Activated CD4-positive, alpha-beta memory T cell treated with anti-CD3 and anti-CD28 coated beads, Interleukin-2, amount 10 ng/mL, durations not matched to agents 7 days and 5 days (primary cell): Measurements from ENCODE around the gene KATNAL1. TPM values are rescaled to one million over a fixed set of nuclear protein-coding genes. Genes with fewer than 3 reads are reported as not detected.

Source experiments
- CTCF ChIA-PET: fragments of 350-600 bp; sonication (Branson Sonifier 250); formaldehyde crosslinking; loops from one replicate; lab custom pipeline; 2021; ENCODE audit warnings: antibody characterized with exemption, inconsistent platforms; lab: Charles Lee
- POLR2A ChIA-PET: fragments of 350-600 bp; sonication (Branson Sonifier 250); formaldehyde crosslinking; loops from one replicate; lab custom pipeline; 2021; ENCODE audit warnings: antibody characterized with exemption; lab: Charles Lee
- DNase-seq: peaks from one replicate; pipeline ENCODE4 v3.0.0-alpha.2; 2020
- H3K27ac Mint-ChIP-seq: one replicate; pipeline ENCODE4 v1.8.0; 2021; ENCODE audit warnings: mild to moderate bottlenecking, mixed read lengths
- H3K27me3 Mint-ChIP-seq: one replicate; pipeline ENCODE4 v1.8.0; 2021; ENCODE audit warnings: mixed read lengths
- H3K36me3 Mint-ChIP-seq: one replicate; pipeline ENCODE4 v1.8.0; 2021; ENCODE audit warnings: low read depth, mixed read lengths
- H3K4me1 Mint-ChIP-seq: one replicate; pipeline ENCODE4 v1.8.0; 2021; ENCODE audit warnings: mixed read lengths
- H3K4me3 Mint-ChIP-seq: one replicate; pipeline ENCODE4 v1.8.0; 2021; ENCODE audit warnings: mild to moderate bottlenecking, mixed read lengths
- H3K9me3 Mint-ChIP-seq: one replicate; pipeline ENCODE4 v1.8.0; 2021; ENCODE audit warnings: mixed read lengths
- total RNA-seq, 2 experiments: library from RNA; stranded (reverse); gene quantifications; one replicate each; pipeline ENCODE4 v1.2.3, GENCODE V29; 2021

KATNAL1 gene
- total RNA-seq, 2 experiments from 2014 or later: 27.8 to 29.4 TPM

GRCh38 chr13:30165071-30165470 lies 142.3 kb downstream of the KATNAL1 start:
- POLR2A ChIA-PET: no interaction called here
- CTCF ChIA-PET: interaction anchor here (1.0 kb wide), 1 partner anchor 32 kb away, joined by 3 read pairs; no protein-coding TSS in a partner anchor
- no peak for DNase-seq
- H3K4me3 Mint-ChIP-seq: no peak overlapping the region
- peaks cover 4% of the 10 kb centered on the region for H3K9me3 Mint-ChIP-seq
- H3K27ac Mint-ChIP-seq: no peak overlapping the region
- H3K27me3 Mint-ChIP-seq: peaks cover 7% of the 10 kb centered on the region
- H3K36me3 Mint-ChIP-seq: no peaks in the 10 kb centered on the region
- peaks cover 11% of the 10 kb centered on the region for H3K4me1 Mint-ChIP-seq

DNA sequence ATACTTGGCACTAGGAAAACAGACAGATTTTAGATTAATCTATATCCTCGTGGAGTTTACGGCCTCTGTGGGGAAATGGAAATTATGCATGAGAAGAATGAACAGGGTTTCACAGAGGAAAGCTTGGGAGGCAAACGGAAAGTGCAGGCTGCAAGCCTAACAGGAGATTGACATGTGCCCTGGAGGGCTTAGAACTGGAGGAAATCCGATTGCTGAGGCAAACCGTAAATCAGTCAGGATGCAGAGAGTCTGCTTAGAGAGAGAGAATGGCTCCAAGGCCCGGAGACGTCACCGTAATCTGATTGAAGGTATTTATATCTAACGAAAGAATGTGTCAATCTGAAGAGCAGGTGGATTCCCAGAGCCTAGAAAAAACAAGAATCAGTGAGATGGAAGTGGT lies 143.2 kb downstream of the KATNAL1 start:
- Mint-ChIP-seq H3K4me1 (peaks cover 11% of the 10 kb centered on the region), H3K27me3 (peaks cover 7% of the 10 kb centered on the region), H3K36me3 (no peaks in the 10 kb centered on the region), H3K27ac (no peak overlapping the region), H3K4me3 (no peak overlapping the region), H3K9me3 (peaks cover 4% of the 10 kb centered on the region)
- CTCF ChIA-PET: interaction anchor here (1.0 kb wide), 1 partner anchor 31 kb away, joined by 3 read pairs; no protein-coding TSS in a partner anchor
- DNase-seq: no peak
- POLR2A ChIA-PET: no interaction called here

- POLR2A ChIA-PET: no interaction called here
Measured at GRCh38 chr13:30163441-30163840, 143.9 kb downstream of the KATNAL1 start.

GRCh38 chr13:30159446-30159839 lies 147.9 kb downstream of the KATNAL1 start:
- Mint-ChIP-seq H3K4me3 (no peak overlapping the region), H3K9me3 (peaks cover 4% of the 10 kb centered on the region), H3K36me3 (no peaks in the 10 kb centered on the region), H3K4me1 (peaks cover 50% of the 10 kb centered on the region), H3K27ac (no peak overlapping the region), H3K27me3 (peaks cover 2% of the 10 kb centered on the region)
- ChIA-PET CTCF (interaction anchor here (0.6 to 6.9 kb wide), 8 partner anchors 7 to 389 kb away, joined by 3 to 160 read pairs (median 10); no protein-coding TSS in a partner anchor), POLR2A (interaction anchor here (0.6 to 2.6 kb wide), 6 partner anchors 11 to 257 kb away, joined by 3 to 17 read pairs (median 4); no protein-coding TSS in a partner anchor)
- DNase-seq: peak; percentile 51

More at GRCh38 chr13:30163441-30163840, 143.9 kb downstream of the KATNAL1 start:
- H3K4me3 Mint-ChIP-seq: no peak overlapping the region
- peaks cover 7% of the 10 kb centered on the region for H3K27me3 Mint-ChIP-seq
- peaks cover 18% of the 10 kb centered on the region for H3K4me1 Mint-ChIP-seq
- peaks cover 4% of the 10 kb centered on the region for H3K9me3 Mint-ChIP-seq
- no peaks in the 10 kb centered on the region for H3K36me3 Mint-ChIP-seq
- CTCF ChIA-PET: interaction anchor here (1.5 kb wide), 1 partner anchor 31 kb away, joined by 9 read pairs; no protein-coding TSS in a partner anchor
- DNase-seq: no peak
- no peak overlapping the region for H3K27ac Mint-ChIP-seq

GRCh38 chr13:30158774-30159445 lies 148.4 kb downstream of the KATNAL1 start:
- peak; percentile 36 for DNase-seq
- Mint-ChIP-seq H3K4me1 (peaks cover 54% of the 10 kb centered on the region), H3K4me3 (no peak overlapping the region), H3K27me3 (peaks cover 2% of the 10 kb centered on the region), H3K9me3 (peaks cover 4% of the 10 kb centered on the region), H3K36me3 (no peaks in the 10 kb centered on the region), H3K27ac (no peak overlapping the region)
- CTCF ChIA-PET: interaction anchor here (0.6 to 6.9 kb wide), 9 partner anchors 8 to 388 kb away, joined by 3 to 160 read pairs (median 8); no protein-coding TSS in a partner anchor
- POLR2A ChIA-PET: interaction anchor here (0.6 to 2.6 kb wide), 8 partner anchors 11 to 256 kb away, joined by 3 to 17 read pairs (median 4); no protein-coding TSS in a partner anchor

- CTCF ChIA-PET: interaction anchor here (1.1 to 6.9 kb wide), 8 partner anchors 11 to 43 kb away, joined by 3 to 160 read pairs (median 10); no protein-coding TSS in a partner anchor
- Mint-ChIP-seq H3K27me3 (no peaks in the 10 kb centered on the region), H3K4me1 (peaks cover 58% of the 10 kb centered on the region), H3K9me3 (peaks cover 2% of the 10 kb centered on the region), H3K4me3 (no peak overlapping the region), H3K27ac (peak overlapping the region; percentile 22), H3K36me3 (no peaks in the 10 kb centered on the region)
- POLR2A ChIA-PET: interaction anchor here (0.7 to 2.6 kb wide), 8 partner anchors 9 to 309 kb away, joined by 3 to 17 read pairs (median 5); no protein-coding TSS in a partner anchor
- DNase-seq: no peak
Measured at GRCh38 chr13:30157616-30157993, 149.7 kb downstream of the KATNAL1 start.

DNA sequence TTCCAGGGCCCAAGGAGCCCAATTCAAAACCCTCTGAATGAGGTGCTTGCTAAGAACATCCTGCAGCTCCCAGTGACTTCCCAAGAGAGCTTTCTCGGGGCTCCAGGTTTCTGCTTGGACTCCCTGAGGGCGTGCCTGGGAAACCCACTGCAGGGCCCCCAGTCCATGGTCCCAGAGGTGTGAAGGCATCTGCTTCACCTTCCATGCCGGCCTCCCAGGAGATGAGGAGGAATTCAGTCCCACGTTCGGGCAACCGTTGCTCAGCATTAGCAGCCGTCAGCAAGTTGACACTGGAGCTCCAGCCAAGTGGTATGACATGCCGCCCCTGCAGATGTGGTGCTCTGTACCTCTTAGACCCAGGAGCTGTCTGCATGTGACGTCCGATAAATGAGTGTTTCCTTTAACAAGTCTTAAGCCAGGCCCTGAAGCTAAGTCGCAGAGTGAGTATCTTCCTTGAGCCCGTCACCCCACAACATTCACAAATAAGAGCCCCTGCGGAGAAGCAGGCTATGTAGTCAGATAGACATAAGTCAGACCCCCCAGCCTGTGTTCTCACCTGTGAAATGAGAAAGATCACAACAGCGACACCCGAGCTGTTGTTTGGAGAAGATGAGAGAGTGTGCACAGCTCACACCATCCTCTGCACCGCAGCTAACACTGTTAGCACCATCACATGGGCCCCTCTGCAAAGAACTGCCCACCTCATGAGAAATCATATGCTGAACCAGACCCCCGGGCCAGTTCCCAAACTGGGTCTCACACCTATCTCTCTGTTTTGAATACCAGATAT lies 150.3 kb downstream of the KATNAL1 start:
- Mint-ChIP-seq H3K27me3 (no peaks in the 10 kb centered on the region), H3K9me3 (no peaks in the 10 kb centered on the region), H3K27ac (peak overlapping the region; percentile 6), H3K4me3 (no peak overlapping the region), H3K4me1 (peaks cover 64% of the 10 kb centered on the region), H3K36me3 (no peaks in the 10 kb centered on the region)
- POLR2A ChIA-PET: interaction anchor here (0.9 to 2.6 kb wide), 5 partner anchors 9 to 309 kb away, joined by 3 to 17 read pairs (median 5); no protein-coding TSS in a partner anchor
- DNase-seq: no peak
- CTCF ChIA-PET: interaction anchor here (1.1 to 6.9 kb wide), 6 partner anchors 11 to 42 kb away, joined by 3 to 160 read pairs (median 16); no protein-coding TSS in a partner anchor

- Mint-ChIP-seq H3K4me3 (no peak overlapping the region), H3K27ac (no peak overlapping the region)
Measured at GRCh38 chr13:30156270-30156669, 151.1 kb downstream of the KATNAL1 start.

GRCh38 chr13:30154931-30155330 lies 152.4 kb downstream of the KATNAL1 start:
- Mint-ChIP-seq H3K9me3 (no peaks in the 10 kb centered on the region), H3K27ac (peak overlapping the region; percentile 3), H3K36me3 (no peaks in the 10 kb centered on the region), H3K4me1 (peaks cover 80% of the 10 kb centered on the region), H3K27me3 (no peaks in the 10 kb centered on the region), H3K4me3 (no peak overlapping the region)
- CTCF ChIA-PET: interaction anchor here (6.9 kb wide), 1 partner anchor 22 kb away, joined by 160 read pairs; no protein-coding TSS in a partner anchor
- DNase-seq: no peak
- POLR2A ChIA-PET: no interaction called here

More at GRCh38 chr13:30156270-30156669, 151.1 kb downstream of the KATNAL1 start:
- ChIA-PET CTCF (interaction anchor here (1.2 to 6.9 kb wide), 5 partner anchors 10 to 41 kb away, joined by 4 to 160 read pairs (median 26); no protein-coding TSS in a partner anchor), POLR2A (interaction anchor here (0.9 to 1.4 kb wide), 3 partner anchors 8 to 24 kb away, joined by 3 to 5 read pairs (median 4); no protein-coding TSS in a partner anchor)
- no peak for DNase-seq
- Mint-ChIP-seq H3K4me1 (peaks cover 71% of the 10 kb centered on the region), H3K36me3 (no peaks in the 10 kb centered on the region), H3K9me3 (no peaks in the 10 kb centered on the region), H3K27me3 (no peaks in the 10 kb centered on the region)

DNA sequence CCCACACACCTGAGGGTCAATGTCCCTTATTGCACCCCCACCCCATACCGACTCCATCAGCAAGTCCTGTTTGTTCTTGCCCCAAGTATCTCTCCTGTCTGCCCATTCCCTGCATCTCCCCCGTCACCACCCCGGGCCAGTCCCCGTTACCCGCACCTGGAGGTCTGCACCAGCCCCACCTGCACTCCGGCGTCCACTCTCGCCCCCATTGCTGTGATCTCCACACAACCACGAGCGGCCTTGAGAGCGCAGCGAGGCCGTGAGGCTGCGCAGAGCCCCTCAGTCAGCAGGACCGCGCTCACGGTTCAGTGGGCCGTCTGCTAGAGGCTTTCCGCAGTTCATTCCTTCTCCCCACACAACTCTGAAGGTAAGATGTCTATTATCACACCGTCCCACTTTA lies 152.8 kb downstream of the KATNAL1 start:
- CTCF ChIA-PET: interaction anchor here (6.9 kb wide), 1 partner anchor 22 kb away, joined by 160 read pairs; no protein-coding TSS in a partner anchor
- Mint-ChIP-seq H3K4me1 (peaks cover 81% of the 10 kb centered on the region), H3K27me3 (no peaks in the 10 kb centered on the region), H3K27ac (no peak overlapping the region), H3K36me3 (no peaks in the 10 kb centered on the region), H3K4me3 (no peak overlapping the region), H3K9me3 (no peaks in the 10 kb centered on the region)
- no peak for DNase-seq
- POLR2A ChIA-PET: no interaction called here

GRCh38 chr13:30153545-30154426 lies 153.6 kb downstream of the KATNAL1 start:
- Mint-ChIP-seq H3K27ac (no peak overlapping the region), H3K4me3 (no peak overlapping the region), H3K4me1 (peaks cover 80% of the 10 kb centered on the region), H3K36me3 (no peaks in the 10 kb centered on the region), H3K9me3 (no peaks in the 10 kb centered on the region), H3K27me3 (no peaks in the 10 kb centered on the region)
- CTCF ChIA-PET: interaction anchor here (4.4 kb wide), 1 partner anchor 21 kb away, joined by 42 read pairs; no protein-coding TSS in a partner anchor
- POLR2A ChIA-PET: interaction anchor here (0.6 to 0.9 kb wide), 3 partner anchors 9 to 310 kb away, joined by 3 to 4 read pairs (median 4); no protein-coding TSS in a partner anchor
- DNase-seq: no peak
